ENCODE results near the gene SCN4B.

SCN4B gene

DNA sequence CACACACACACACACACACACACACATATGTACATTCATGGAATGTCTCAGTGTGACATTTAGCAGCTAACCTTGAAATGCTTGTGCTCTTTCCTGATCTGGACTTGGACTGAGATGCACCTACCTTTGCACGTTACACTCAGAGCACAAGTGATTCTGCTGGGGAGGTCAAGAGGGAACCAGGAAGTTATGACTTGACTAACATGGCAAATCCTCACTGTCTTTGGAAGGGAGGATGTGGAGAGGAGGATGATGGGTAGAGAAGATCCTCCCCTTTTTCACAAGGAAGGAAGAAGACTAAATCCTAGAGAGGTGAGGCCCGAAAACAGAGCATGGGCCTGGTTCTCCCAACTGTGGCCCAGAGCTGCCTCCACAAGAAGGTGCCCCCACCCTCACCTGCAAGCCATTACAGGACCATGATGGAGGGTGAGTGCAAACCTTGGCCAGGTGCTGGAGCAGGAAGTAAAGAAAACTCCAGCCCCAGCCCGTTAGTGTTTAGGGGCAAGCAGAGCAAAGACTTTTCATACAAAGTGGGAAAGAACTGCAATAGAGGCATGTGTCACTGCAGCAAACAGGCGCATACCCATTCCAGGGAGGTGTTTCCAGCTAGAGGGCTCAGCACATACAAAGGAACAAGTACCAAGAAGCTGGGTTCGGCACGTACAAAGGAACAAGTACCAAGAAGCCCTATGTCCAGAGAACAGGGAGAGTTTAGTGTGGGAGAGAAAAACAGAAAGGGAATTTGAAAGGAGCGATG lies 26.4 kb downstream of the SCN4B start:
- Histone ChIP-seq H3K27me3 (ENCODE audit: insufficient read depth, low read length, poor library complexity, severe bottlenecking) (no peaks in the 10 kb centered on the region), H3K4me2 (ENCODE audit: low read depth, low read length, poor library complexity, severe bottlenecking) (no peak overlapping the region), H3K9me2 (replicated peaks; ENCODE audit: low read depth, low read length) (no peaks in the 10 kb centered on the region), H3K36me3 (ENCODE audit: insufficient read depth, low read length) (no peaks in the 10 kb centered on the region), H3K4me1 (ENCODE audit: insufficient read depth, low read length, poor library complexity, severe bottlenecking) (no peaks in the 10 kb centered on the region), H3K9ac (ENCODE audit: low read depth, low read length, poor library complexity, severe bottlenecking) (no peak overlapping the region), H3K79me2 (ENCODE audit: insufficient read depth, low read length) (no peaks in the 10 kb centered on the region), H3K4me3 (ENCODE audit: low read length, poor library complexity, severe bottlenecking) (no peak overlapping the region), H3F3A (ENCODE audit: low read depth) (no peaks in the 10 kb centered on the region), H3K9me3 (ENCODE audit: insufficient read depth, low read depth, low read length) (no peaks in the 10 kb centered on the region), H2AFZ (ENCODE audit: low read length) (peak overlapping the region; percentile 76), H4K20me1 (ENCODE audit: insufficient read depth, low read length, poor library complexity, severe bottlenecking) (no peaks in the 10 kb centered on the region)
- TF ChIP-seq EZH2phosphoT487 (IDR thresholded peaks at IDR 0.05; ENCODE audit: borderline replicate concordance): no peak
- TF ChIP-seq, protein P1, sequence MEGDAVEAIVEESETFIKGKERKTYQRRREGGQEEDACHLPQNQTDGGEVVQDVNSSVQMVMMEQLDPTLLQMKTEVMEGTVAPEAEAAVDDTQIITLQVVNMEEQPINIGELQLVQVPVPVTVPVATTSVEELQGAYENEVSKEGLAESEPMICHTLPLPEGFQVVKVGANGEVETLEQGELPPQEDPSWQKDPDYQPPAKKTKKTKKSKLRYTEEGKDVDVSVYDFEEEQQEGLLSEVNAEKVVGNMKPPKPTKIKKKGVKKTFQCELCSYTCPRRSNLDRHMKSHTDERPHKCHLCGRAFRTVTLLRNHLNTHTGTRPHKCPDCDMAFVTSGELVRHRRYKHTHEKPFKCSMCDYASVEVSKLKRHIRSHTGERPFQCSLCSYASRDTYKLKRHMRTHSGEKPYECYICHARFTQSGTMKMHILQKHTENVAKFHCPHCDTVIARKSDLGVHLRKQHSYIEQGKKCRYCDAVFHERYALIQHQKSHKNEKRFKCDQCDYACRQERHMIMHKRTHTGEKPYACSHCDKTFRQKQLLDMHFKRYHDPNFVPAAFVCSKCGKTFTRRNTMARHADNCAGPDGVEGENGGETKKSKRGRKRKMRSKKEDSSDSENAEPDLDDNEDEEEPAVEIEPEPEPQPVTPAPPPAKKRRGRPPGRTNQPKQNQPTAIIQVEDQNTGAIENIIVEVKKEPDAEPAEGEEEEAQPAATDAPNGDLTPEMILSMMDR (conservative IDR thresholded peaks at IDR 0.05; ENCODE audit: low read length): no peak

DNA sequence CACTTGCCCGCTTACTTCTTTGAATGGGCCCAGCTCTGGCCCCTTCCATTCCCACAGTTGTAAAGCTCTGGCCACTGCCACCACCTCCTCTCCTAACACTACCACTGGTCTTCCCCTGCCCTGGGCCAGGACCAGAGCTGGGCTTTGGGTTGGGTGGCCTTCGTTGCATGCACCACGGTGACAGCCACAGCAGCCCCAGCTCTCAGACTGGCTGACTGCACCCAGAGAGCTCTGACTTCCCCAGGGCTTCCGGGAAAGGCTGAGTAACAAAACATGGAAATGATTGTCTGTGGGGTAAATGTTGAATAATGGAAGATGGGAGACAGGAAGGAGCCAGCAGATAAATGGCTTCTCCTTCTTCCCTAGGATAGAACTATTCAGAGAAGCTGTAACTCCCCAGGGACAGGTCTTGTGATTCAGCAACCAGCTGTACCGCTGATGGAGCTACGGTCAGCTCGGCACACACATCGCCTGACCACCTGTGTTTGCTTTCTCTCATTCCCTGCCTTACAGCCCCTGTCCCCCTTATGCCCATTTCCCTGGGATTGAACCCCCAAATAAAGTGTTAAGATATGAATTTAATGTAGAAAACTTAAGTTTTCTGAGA lies 27.6 kb downstream of the SCN4B start:
- Histone ChIP-seq H2AFZ (ENCODE audit: low read length) (no peak overlapping the region), H3K27me3 (ENCODE audit: insufficient read depth, low read length, poor library complexity, severe bottlenecking) (no peaks in the 10 kb centered on the region), H3K4me2 (ENCODE audit: low read depth, low read length, poor library complexity, severe bottlenecking) (no peak overlapping the region), H3K9me3 (ENCODE audit: insufficient read depth, low read depth, low read length) (peaks cover 4% of the 10 kb centered on the region; the same call in 1 of the 2 replicates), H3K4me3 (ENCODE audit: low read length, poor library complexity, severe bottlenecking) (no peak overlapping the region), H3K4me1 (ENCODE audit: insufficient read depth, low read length, poor library complexity, severe bottlenecking) (no peaks in the 10 kb centered on the region), H3F3A (ENCODE audit: low read depth) (no peaks in the 10 kb centered on the region), H3K79me2 (ENCODE audit: insufficient read depth, low read length) (no peaks in the 10 kb centered on the region), H4K20me1 (ENCODE audit: insufficient read depth, low read length, poor library complexity, severe bottlenecking) (no peaks in the 10 kb centered on the region), H3K36me3 (ENCODE audit: insufficient read depth, low read length) (no peaks in the 10 kb centered on the region), H3K9me2 (replicated peaks; ENCODE audit: low read depth, low read length) (no peaks in the 10 kb centered on the region), H3K9ac (ENCODE audit: low read depth, low read length, poor library complexity, severe bottlenecking) (no peak overlapping the region)
- no peak for TF ChIP-seq EZH2phosphoT487 (IDR thresholded peaks at IDR 0.05; ENCODE audit: borderline replicate concordance)
- TF ChIP-seq, protein P1 (conservative IDR thresholded peaks at IDR 0.05; ENCODE audit: low read length): no peak

DNA sequence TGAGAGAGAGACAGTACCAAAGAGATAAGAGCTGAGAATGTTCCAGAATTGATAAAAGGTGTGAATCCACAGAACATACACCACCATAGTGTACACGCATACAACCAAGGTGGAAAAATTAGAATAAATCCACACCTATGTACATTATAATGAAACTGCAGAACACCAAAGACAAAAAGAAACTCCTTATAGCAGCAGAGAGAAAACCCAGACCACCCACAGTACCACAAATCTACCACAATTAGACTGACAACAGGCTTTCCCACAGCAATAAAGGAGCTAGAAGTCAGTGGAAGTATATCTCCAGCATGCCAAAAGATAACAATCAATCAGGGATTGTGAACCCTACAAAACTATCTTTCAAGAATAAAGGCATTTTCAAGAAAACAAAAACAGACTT lies 31.8 kb downstream of the SCN4B start:
- peaks cover 4% of the 10 kb centered on the region; the same call in 1 of the 2 replicates for H3K9me3 ChIP-seq (ENCODE audit: insufficient read depth, low read depth, low read length)
- TF ChIP-seq, protein P1 (conservative IDR thresholded peaks at IDR 0.05; ENCODE audit: low read length): no peak
- no peak for TF ChIP-seq EZH2phosphoT487 (IDR thresholded peaks at IDR 0.05; ENCODE audit: borderline replicate concordance)
- no peaks in the 10 kb centered on the region for H3K79me2 ChIP-seq (ENCODE audit: insufficient read depth, low read length)
- H3K4me1 ChIP-seq (ENCODE audit: insufficient read depth, low read length, poor library complexity, severe bottlenecking): peaks cover 4% of the 10 kb centered on the region
- H3K4me3 ChIP-seq (ENCODE audit: low read length, poor library complexity, severe bottlenecking): no peak overlapping the region
- no peaks in the 10 kb centered on the region for H4K20me1 ChIP-seq (ENCODE audit: insufficient read depth, low read length, poor library complexity, severe bottlenecking)
- no peaks in the 10 kb centered on the region for H3F3A ChIP-seq (ENCODE audit: low read depth)
- H3K9me2 ChIP-seq (replicated peaks; ENCODE audit: low read depth, low read length): no peaks in the 10 kb centered on the region
- no peak overlapping the region for H3K9ac ChIP-seq (ENCODE audit: low read depth, low read length, poor library complexity, severe bottlenecking)
- no peaks in the 10 kb centered on the region for H3K36me3 ChIP-seq (ENCODE audit: insufficient read depth, low read length)
- no peaks in the 10 kb centered on the region for H3K27me3 ChIP-seq (ENCODE audit: insufficient read depth, low read length, poor library complexity, severe bottlenecking)
- no peak overlapping the region for H3K4me2 ChIP-seq (ENCODE audit: low read depth, low read length, poor library complexity, severe bottlenecking)
- no peak overlapping the region for H2AFZ ChIP-seq (ENCODE audit: low read length)

All from Loucy (cell line).